ENCODE measurements around the gene SYNGR3.

DNA sequence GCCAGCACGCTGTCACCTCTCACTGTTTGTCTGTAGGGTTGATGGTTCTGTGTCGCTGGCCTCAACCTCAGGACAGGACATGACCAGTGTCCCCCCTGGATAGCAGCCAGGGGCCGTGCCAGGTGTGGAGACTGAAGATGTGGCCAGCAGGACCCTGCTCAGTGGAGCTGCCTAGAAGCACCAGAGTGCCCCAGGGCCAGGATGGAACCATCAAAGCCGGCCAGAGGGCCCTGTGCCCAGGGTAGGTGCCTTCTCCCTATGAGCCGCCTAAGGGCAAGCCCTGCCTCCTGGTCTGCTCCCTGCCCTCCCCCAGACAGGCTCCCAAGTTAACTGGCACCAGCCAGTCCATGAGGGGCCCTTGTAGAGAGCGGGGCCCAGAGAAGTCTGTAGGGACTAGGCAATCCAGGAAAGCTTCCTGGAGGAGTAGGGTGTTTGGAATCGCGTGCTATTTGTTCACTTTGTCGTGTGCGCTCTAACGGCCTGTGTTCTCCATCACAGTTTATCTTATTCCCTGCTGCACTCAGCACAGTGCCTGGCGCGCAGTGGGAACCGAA, 31.0 kb upstream of the SYNGR3 start:
- TF ChIP-seq STAT5B (CRISPR knock-in tag; IDR thresholded peaks at IDR 0.05) (no peak), TAF1 (CRISPR knock-in tag; IDR thresholded peaks at IDR 0.05) (no peak), NFIC (IDR thresholded peaks at IDR 0.05; ENCODE audit: low read length) (no peak), ZNF354B (CRISPR knock-in tag; IDR thresholded peaks at IDR 0.05) (no peak), POLR2A (IDR thresholded peaks at IDR 0.05; ENCODE audit: insufficient read depth in 1 of 2, low read depth in 2 of 2, low read length in 2 of 2) (no peak), ZNF317 (CRISPR knock-in tag; IDR thresholded peaks at IDR 0.05) (no peak), EZH2 (conservative IDR thresholded peaks at IDR 0.05; ENCODE audit: low read depth, low read length) (no peak)
- TF ChIP-seq, protein P1, sequence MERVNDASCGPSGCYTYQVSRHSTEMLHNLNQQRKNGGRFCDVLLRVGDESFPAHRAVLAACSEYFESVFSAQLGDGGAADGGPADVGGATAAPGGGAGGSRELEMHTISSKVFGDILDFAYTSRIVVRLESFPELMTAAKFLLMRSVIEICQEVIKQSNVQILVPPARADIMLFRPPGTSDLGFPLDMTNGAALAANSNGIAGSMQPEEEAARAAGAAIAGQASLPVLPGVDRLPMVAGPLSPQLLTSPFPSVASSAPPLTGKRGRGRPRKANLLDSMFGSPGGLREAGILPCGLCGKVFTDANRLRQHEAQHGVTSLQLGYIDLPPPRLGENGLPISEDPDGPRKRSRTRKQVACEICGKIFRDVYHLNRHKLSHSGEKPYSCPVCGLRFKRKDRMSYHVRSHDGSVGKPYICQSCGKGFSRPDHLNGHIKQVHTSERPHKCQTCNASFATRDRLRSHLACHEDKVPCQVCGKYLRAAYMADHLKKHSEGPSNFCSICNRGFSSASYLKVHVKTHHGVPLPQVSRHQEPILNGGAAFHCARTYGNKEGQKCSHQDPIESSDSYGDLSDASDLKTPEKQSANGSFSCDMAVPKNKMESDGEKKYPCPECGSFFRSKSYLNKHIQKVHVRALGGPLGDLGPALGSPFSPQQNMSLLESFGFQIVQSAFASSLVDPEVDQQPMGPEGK (CRISPR knock-in tag; IDR thresholded peaks at IDR 0.05) = no peak

Measured in HepG2 (cell line).